Measurements from ENCODE around the gene WASHC2A. TPM values are rescaled to one million over a fixed set of nuclear protein-coding genes. Genes with fewer than 3 reads are reported as not detected.

Gene WASHC2A
- total RNA-seq = 24.5 and 29.2 TPM in 2 replicates

GRCh38 chr10:50067546-50068351, at the start of gene WASHC2A:
WASHC2A (plus strand) TSS chr10:50067954; CDS start chr10:50068006, 52 bp downstream.

Other genes with a start within 250 kb of the WASHC2A start
- gene PARG, start 125.9 kb upstream of the WASHC2A start, total RNA-seq = 12.7 and 17.0 TPM in 2 replicates
- 7.4 and 12.1 TPM in 2 replicates for gene TIMM23B, start 125.9 kb upstream of the WASHC2A start, total RNA-seq
- gene AGAP6, start 79.5 kb upstream of the WASHC2A start, total RNA-seq = 2.0 and 4.3 TPM in 2 replicates
- 0.58 and 0.71 TPM in 2 replicates for gene ASAH2, start 183.6 kb downstream of the WASHC2A start, total RNA-seq

All from myometrial cell (primary cell).